ENCODE measurements around the gene SYVN1. TPM values are rescaled to one million over a fixed set of nuclear protein-coding genes. Genes with fewer than 3 reads are reported as not detected.
"Not testable (repeated sequence)": the region's sequence is repeated elsewhere in the genome, so short reads cannot be mapped to it uniquely, and the experiment has no call there.

SYVN1 gene
- total RNA-seq: 10 to 100 TPM; 36.8 to 51.5 (median 47.2) TPM

DNA sequence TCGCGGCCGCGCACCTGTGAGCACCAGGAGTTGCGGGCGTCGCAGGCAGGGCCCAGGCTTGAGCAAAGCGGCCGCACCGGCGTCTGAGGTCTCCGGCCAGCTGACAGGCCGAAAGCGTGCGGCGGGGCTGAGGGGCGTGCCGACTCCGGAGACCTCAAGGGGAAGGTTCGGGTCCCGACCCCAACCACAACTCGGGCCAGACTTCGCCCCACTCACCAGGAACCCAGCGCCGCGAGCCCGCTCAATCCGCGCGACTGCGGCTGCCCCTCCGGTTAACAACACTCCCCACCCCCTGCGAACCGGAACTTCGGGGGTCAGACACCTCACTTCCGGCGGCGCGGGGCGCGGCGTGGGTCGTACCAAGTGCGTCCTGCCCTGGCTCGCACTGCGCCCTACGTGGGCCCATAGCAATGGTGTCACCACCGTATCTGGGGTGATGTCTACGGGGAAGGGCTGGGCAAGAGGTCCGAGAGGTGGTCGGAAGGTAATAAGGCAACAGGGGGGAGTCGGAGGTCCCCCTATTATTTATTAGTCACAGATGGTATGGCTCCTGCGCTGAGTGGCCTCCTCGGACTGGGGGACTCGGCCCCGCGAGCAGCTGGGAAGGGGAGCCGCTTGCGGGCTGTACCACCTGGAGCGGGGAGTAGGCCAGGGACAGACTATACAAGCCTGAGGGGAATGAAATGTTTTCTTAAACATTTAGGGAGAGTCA lies at the start of gene SYVN1:
SYVN1 (minus strand) TSS at position 280 of the 712 bp plus-strand sequence. CDS start 918 bp downstream, outside the sequence.
- DNase-seq (peak; percentile 88), ATAC-seq (peak; percentile 84 to 87)
- H3K4me3 Mint-ChIP-seq: peak within 1 kb of the TSS; percentile 99
- H3K27me3 Mint-ChIP-seq (ENCODE audit: low read depth): no peaks in the 10 kb centered on the region
- H3K4me1 Mint-ChIP-seq (ENCODE audit: low read depth): peaks cover 37% of the 10 kb centered on the region
- no peaks in the 10 kb centered on the region for H3K9me3 Mint-ChIP-seq
- peaks cover 12% of the 10 kb centered on the region for H3K36me3 Mint-ChIP-seq (ENCODE audit: insufficient read depth)

DNA sequence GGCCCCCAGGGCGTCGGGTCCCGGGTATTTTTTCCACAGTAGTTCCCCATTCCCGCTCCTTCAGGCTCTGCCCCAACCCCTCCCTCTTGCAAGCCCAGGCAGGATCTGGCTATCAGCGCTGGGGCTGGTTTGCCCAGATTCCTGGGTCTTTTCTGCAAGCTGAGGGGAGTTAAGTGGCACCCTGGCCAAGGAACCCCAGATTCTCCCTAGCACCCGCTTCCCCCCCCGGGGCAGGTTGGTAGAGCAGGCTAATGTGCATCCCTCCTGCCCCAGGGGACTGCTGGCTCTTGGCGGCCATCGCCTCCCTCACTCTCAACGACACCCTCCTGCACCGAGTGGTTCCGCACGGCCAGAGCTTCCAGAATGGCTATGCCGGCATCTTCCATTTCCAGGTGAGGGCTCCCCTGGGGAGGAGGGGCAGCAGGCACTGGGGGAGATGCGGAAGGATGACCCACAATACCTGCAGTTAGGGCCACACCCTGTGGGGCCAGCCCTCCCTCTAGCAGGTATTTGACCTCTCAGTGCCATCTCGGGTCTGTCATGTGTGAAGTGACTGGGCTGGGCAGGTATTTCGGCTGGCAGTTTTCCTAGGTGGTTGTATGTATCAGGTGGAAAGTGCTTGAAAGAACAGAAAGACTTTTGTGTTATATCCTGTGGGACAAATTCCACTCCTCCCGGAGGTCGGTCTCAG lies 49.0 kb upstream of the SYVN1 start:
- Mint-ChIP-seq H3K36me3 (ENCODE audit: insufficient read depth) (peaks cover 8% of the 10 kb centered on the region), H3K27me3 (ENCODE audit: low read depth) (no peaks in the 10 kb centered on the region), H3K4me3 (peak overlapping the region; percentile 88), H3K9me3 (no peaks in the 10 kb centered on the region), H3K4me1 (ENCODE audit: low read depth) (peaks cover 17% of the 10 kb centered on the region)
- no peak for DNase-seq
- no peak for ATAC-seq

DNA sequence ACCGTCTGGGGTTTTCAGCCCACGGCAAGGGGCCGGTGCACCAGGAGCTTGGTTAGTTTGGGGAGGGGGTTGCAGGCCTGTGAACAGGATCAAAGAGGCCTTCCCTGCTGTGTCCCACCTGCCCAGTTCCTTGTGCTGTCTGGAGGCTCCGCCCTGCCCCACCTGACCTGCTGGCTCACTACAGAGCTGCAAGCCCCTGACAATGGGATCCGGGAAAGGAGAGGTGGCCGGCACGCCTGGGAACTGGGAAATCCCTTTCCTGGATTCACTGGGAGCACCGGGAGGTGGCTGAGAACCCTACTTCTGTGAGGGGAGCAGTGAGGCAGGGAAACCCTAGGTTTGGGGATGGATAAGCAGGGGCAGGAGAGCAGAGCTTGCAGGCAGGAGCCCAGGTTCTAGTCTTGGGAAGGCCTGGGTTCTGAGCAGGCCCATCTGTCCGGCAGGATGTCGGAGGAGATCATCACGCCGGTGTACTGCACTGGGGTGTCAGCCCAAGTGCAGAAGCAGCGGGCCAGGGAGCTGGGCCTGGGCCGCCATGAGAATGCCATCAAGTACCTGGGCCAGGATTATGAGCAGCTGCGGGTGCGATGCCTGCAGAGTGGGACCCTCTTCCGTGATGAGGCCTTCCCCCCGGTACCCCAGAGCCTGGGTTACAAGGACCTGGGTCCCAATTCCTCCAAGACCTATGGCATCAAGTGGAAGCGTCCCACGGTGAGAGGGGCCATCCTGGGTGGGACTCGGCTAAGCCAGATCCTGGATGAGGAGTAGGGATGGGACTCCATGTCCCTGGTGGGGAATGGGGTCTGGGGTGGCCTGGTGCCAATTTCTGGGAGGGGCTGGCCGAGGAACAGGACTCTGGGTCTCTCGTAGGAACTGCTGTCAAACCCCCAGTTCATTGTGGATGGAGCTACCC lies 48.2 kb upstream of the SYVN1 start:
- ATAC-seq (peak in 1 of 2 donors; percentile 5), DNase-seq (no peak)
- peaks cover 11% of the 10 kb centered on the region for H3K36me3 Mint-ChIP-seq (ENCODE audit: insufficient read depth)
- peaks cover 17% of the 10 kb centered on the region for H3K4me1 Mint-ChIP-seq (ENCODE audit: low read depth)
- H3K4me3 Mint-ChIP-seq: peak overlapping the region; percentile 88
- H3K9me3 Mint-ChIP-seq: no peaks in the 10 kb centered on the region
- no peaks in the 10 kb centered on the region for H3K27me3 Mint-ChIP-seq (ENCODE audit: low read depth)

DNA sequence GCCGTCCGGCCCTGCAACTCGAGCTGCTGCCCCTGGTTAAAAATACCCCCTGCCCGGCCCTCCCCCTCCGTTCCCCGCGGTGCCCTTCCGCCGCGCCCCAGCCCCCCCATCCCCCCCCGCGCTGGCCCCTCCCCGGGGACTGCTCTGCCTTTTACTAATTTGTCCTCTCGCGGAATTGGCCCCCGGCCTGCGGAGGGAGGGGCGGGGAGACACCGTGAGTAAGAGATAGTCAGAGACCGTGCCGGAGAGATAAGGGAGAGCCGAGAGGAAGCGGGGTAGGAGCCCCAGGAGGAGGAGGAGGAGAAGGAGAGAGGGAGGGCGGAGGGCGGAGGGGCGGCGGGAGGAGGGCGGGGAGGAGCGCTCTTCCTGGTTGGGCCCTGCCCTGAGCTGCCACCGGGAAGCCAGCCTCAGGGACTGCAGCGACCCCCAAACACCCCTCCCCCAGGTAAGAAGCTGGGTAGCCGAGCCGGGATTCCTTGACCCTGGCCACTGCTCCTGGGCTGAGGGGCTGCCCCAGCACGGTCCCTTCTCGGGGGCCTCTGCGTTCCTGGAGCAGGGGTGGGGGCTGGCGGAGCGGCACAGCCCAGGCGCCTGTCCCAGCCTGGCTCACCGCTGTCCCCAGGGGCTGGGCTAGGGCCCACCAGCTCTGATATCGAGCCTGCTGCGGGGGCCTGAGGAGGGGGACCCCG lies 47.4 kb upstream of the SYVN1 start, which contains the start of gene CAPN1:
CAPN1 (plus strand) TSS at position 360 of the 689 bp plus-strand sequence. CDS start 774 bp downstream, outside the sequence.
- Mint-ChIP-seq H3K9me3 (no peaks in the 10 kb centered on the region), H3K4me1 (ENCODE audit: low read depth) (peaks cover 17% of the 10 kb centered on the region), H3K36me3 (ENCODE audit: insufficient read depth) (peaks cover 8% of the 10 kb centered on the region), H3K4me3 (peak within 1 kb of the TSS; percentile 88), H3K27me3 (ENCODE audit: low read depth) (no peaks in the 10 kb centered on the region)
- DNase-seq (peak; percentile 63), ATAC-seq (peak; percentile 87 to 88)

DNA sequence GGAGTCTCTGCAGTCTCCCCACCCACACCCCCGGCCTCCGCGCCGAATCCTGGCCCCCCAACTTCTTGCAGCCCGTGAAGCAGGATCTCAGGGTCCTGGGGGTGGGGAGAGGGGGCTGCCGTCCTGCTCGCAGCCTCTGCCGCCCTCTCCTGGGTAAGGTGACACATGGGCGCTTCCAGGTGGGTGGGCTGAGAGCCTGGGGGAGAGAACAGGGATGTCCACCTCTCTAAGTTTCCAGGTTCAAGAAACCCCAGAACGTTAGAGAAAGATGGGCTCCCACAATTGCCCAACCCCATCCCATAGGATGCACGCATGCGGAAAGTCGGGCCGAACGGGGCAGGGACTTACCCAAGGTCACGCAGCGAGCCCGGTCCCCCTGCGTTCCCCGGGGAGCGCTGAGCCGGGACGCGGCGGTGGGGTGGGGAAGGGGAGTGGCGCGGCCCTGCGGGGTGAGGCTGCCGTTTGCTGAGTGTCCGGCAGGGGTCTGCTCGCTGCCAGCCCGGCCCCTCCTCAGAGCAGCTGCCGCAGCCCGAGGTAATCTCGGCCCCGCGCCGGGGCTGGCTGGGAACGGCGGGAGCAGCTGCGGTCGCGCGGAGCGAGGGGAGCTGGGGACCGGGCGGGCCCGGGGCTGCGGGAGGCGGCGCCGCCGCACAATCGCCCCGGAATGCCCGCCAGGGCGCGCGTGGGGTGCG lies 46.7 kb upstream of the SYVN1 start:
- peak; percentile 82 for ATAC-seq
- H3K27me3 Mint-ChIP-seq (ENCODE audit: low read depth): no peaks in the 10 kb centered on the region
- peak overlapping the region; percentile 85 for H3K4me3 Mint-ChIP-seq
- peaks cover 2% of the 10 kb centered on the region for H3K36me3 Mint-ChIP-seq (ENCODE audit: insufficient read depth)
- peaks cover 17% of the 10 kb centered on the region for H3K4me1 Mint-ChIP-seq (ENCODE audit: low read depth)
- DNase-seq: peak; percentile 41
- no peaks in the 10 kb centered on the region for H3K9me3 Mint-ChIP-seq

DNA sequence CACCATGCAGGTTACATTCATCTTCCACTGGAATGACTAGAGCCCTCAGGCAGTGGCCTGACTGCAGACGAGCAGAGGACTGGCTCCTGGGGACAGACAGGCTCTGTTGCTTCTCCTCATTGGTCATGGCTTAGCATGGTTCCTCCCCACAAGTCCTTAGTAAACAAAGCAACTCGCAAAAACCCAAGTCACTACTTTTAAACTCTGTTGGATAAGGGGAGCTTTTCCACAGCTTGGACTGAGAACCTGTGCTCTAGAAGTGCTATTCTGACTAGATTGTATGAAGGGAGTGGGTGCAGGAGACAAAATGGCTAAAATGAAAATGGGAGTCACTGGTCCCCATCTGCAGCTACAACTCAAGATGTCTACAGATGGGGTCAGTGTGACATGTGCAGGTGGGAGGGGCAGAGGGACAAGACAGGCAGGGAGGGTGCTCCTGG lies 40.3 kb upstream of the SYVN1 start:
- H3K9me3 Mint-ChIP-seq; H3K4me1 Mint-ChIP-seq (ENCODE audit: low read depth); DNase-seq; H3K4me3 Mint-ChIP-seq; H3K36me3 Mint-ChIP-seq (ENCODE audit: insufficient read depth); ATAC-seq; H3K27me3 Mint-ChIP-seq (ENCODE audit: low read depth): not testable (repeated sequence)

DNA sequence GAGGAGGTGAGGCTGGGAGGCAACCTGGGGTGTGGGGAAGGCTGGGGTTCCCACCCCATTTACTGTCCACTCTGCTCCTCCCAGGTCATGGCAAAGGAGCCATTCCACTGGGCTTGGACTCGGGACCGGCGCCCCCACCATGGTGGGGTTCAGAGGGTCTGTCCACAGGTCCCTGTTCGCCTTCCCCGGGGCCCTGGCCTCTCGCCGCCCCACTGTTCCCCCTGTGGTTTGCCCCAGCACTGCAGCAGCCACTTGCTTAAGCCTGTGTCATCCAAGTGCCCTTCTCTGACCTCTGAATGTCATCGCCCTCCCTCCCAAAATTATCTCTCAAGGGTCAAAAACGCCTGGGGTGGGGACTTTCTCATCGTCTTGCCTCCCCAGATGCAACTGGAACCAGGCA lies 38.3 kb upstream of the SYVN1 start:
- H3K9me3 Mint-ChIP-seq: no peaks in the 10 kb centered on the region
- ATAC-seq: no peak
- peaks cover 6% of the 10 kb centered on the region for H3K4me1 Mint-ChIP-seq (ENCODE audit: low read depth)
- no peaks in the 10 kb centered on the region for H3K27me3 Mint-ChIP-seq (ENCODE audit: low read depth)
- DNase-seq: no peak
- H3K4me3 Mint-ChIP-seq: no peak overlapping the region
- no peaks in the 10 kb centered on the region for H3K36me3 Mint-ChIP-seq (ENCODE audit: insufficient read depth)

DNA sequence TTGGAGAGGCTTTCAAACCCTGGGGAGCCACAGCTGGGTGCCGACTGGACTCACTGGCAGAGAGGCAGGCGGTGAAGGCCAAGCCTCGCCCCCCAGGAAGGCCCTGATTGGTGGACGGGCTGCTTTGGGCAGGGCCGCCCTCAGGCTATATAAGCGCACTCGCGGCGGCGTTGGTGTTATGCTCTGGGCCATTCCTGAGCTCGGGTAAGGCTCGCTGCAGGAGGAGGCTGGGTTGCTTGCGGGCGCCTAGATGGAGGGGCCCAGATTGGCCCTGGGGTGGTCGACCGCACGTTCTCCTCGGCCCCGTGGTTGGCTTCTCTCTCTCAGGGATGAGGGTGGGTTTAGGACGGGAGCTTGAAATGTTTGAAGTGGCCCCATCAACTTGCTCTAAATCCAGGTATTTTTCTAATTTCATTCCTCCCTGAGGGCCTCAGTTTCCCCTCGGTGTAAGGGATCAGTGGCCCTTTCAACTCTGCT lies 35.8 kb upstream of the SYVN1 start, which contains the start of gene SPDYC:
SPDYC (plus strand) TSS at position 176 of the 477 bp plus-strand sequence. CDS start 1,125 bp downstream, outside the sequence.
- no peak for DNase-seq
- Mint-ChIP-seq H3K27me3 (ENCODE audit: low read depth) (no peaks in the 10 kb centered on the region), H3K9me3 (no peaks in the 10 kb centered on the region), H3K4me3 (no peak within 1 kb of the TSS), H3K4me1 (ENCODE audit: low read depth) (peaks cover 6% of the 10 kb centered on the region), H3K36me3 (ENCODE audit: insufficient read depth) (no peaks in the 10 kb centered on the region)
- ATAC-seq: no peak

DNA sequence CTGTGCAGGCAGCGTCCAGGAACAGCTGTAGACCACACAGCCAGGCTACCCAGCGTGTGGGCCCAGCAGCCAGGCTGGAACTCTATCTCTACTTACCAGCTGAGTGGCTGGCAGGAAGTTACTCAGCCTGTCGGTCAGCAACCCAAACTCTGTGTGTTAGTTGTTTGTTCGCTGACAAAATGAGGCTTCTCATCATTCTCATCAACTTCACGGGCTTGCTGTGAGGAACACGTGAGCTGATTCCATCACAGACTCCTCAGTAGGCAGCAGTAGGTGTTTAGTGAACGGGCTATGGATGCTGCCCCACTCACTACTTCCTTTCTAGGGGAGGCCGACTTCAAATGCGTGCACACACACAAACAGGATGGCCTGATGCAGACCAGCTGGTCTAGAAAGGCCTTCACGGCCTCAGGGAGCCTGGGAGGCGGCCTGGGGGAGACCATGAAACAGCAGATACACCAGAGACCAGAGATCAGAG lies 34.9 kb upstream of the SYVN1 start:
- peak in 1 of 2 donors; percentile 32 for ATAC-seq
- no peaks in the 10 kb centered on the region for H3K27me3 Mint-ChIP-seq (ENCODE audit: low read depth)
- DNase-seq: no peak
- no peaks in the 10 kb centered on the region for H3K36me3 Mint-ChIP-seq (ENCODE audit: insufficient read depth)
- H3K4me3 Mint-ChIP-seq: no peak overlapping the region
- no peaks in the 10 kb centered on the region for H3K9me3 Mint-ChIP-seq
- peaks cover 6% of the 10 kb centered on the region for H3K4me1 Mint-ChIP-seq (ENCODE audit: low read depth)

DNA sequence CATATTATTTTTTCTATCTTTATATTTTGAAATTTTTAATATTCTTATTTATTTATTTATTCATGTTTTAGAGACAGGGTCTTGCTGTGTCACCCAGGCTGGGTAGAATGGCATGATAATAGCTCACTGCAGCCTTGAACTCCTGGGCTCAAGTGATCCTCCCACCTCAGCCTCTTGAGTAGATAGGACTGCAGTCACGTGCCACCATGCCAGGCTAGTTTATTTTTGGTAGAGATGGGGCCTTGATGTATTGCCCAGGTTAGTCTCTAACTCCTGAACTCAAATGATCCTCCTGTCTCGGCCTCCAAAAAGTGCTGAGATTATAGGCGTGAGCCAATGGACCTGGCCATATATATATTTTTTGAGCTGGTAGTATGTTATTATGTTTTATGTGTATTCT lies 33.3 kb upstream of the SYVN1 start:
- H3K9me3 Mint-ChIP-seq: no peaks in the 10 kb centered on the region
- no peak for ATAC-seq
- no peaks in the 10 kb centered on the region for H3K36me3 Mint-ChIP-seq (ENCODE audit: insufficient read depth)
- no peaks in the 10 kb centered on the region for H3K27me3 Mint-ChIP-seq (ENCODE audit: low read depth)
- peaks cover 6% of the 10 kb centered on the region for H3K4me1 Mint-ChIP-seq (ENCODE audit: low read depth)
- DNase-seq: no peak
- no peak overlapping the region for H3K4me3 Mint-ChIP-seq

DNA sequence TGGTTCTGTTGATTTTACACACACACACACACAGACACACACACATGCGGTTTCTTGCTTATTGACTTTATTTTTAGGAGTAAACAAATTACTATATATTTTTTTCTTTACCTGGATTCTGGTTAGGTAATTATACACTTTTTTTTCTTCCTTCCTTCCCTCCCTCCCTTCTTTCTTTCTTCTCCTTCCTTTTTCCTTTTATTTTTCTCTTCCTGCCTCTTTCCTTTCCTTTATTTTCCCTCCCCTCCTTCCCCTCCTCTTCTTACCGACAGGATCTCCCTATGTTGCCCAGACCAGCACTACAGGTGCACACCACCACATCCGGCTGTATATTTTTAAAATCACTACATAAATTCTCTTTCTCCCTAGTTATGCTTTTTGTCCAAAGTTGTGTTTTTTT lies 32.6 kb upstream of the SYVN1 start:
- no peaks in the 10 kb centered on the region for H3K36me3 Mint-ChIP-seq (ENCODE audit: insufficient read depth)
- H3K27me3 Mint-ChIP-seq (ENCODE audit: low read depth): no peaks in the 10 kb centered on the region
- ATAC-seq (no peak), DNase-seq (no peak)
- no peaks in the 10 kb centered on the region for H3K9me3 Mint-ChIP-seq
- H3K4me3 Mint-ChIP-seq: no peak overlapping the region
- H3K4me1 Mint-ChIP-seq (ENCODE audit: low read depth): peaks cover 6% of the 10 kb centered on the region

DNA sequence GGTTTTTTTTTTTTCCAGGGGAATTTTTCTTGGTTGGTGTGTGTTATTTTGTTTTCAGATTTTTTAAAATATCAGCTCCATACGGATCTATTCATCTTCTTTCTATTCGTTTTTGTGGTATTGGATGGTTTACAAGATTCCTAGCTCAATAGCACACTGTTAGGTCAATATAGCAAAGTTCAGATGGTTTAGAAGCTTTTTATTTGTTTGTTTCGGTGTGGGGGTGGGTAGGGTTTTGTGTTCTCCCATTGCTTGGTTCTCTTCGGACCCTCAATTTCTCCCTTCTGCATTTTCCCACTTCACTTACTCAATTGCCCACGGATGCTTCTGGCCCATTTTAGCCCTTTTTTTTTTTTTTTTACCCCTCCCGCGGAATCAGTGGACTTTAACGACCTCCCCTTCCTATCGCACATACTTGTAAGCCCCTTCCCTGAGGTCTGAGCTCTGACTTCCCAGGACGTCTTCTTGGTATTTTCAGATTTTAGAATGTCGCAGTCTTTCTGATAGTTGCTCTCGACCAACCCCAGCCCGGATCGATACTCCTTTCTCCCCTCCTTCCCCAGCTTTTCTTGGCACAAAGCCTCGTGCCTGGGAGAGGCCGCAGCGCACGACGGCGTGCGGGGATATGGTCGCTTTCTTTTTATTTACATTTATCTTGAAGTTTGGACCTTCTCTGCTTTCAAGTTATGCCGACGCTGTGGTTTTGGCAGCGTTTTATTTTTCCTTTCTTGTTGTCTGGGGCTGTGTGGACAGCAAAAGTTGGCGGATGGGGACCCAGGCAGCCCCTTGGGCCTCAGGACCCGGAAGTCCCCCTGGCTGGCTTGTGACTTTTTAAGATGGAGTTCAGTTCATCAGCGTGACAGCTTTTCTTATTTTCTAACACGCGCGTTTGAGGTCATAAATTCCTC lies 31.3 kb upstream of the SYVN1 start:
- ATAC-seq (no peak), DNase-seq (no peak)
- Mint-ChIP-seq H3K9me3 (no peaks in the 10 kb centered on the region), H3K27me3 (ENCODE audit: low read depth) (no peaks in the 10 kb centered on the region), H3K4me1 (ENCODE audit: low read depth) (peaks cover 6% of the 10 kb centered on the region), H3K36me3 (ENCODE audit: insufficient read depth) (no peaks in the 10 kb centered on the region), H3K4me3 (no peak overlapping the region)

Data from activated T-cell treated with anti-CD3 and anti-CD28 coated beads, Interleukin-2, amount 50 U/mL, for 4 hours (primary cell).